Inflammatory macrophage treated with lipopolysaccharide for 1 hour (primary cell): Measurements from ENCODE around the gene ANKDD1A.
A peak's percentile ranks its signal among the peaks of the same experiment; 100 is the strongest.

Experiments used
- DNase-seq, 2 donors: peaks; one replicate each; pipeline ENCODE4 v3.0.0-alpha.2; 2020 to 2022

ANKDD1A gene

DNA sequence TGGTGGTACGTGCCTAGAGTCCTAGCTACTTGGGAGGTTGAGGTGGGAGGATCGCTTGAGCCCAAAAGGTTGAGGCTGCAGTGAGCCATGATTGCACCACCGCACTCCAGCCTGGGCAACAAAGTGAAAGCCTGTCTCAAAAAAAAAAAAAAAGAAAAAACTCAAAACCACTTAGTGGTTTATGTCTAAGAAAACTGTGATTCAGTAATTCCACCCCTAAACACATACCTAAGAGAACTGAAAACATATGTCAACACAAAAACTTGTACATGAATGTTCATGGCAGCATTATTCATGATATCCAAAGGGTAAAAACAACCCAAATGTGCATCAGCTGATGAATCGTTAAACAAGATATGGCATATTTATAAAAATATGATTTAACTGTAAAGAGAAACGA is 63.7 kb downstream of the ANKDD1A start:
- no peak for DNase-seq

GRCh38 chr15:64979252-64979710 is 67.6 kb downstream of the ANKDD1A start:
- DNase-seq = no peak

GRCh38 chr15:64981812-64982431 is 70.2 kb downstream of the ANKDD1A start:
- DNase-seq = no peak

DNA sequence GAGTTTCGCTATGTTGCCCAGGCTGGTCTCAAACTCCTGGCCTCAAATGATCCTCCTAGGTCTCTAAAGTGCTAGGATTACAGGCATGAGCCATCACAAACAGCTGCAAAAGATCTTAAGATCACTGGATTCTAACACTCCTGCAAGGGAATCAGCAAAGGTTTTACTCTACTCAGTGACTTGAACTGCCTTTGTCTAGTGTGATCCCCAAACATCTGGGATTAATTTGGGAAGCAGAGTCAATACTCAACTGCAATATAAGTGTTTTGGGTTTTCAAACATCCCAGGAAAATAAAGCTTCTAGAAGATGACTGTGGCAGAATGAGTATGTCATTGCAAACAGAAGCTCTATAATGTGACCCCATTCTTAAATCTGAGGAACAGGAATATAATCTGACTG is 70.8 kb downstream of the ANKDD1A start:
- no peak for DNase-seq

GRCh38 chr15:64985366-64986033 is 73.8 kb downstream of the ANKDD1A start:
- DNase-seq = peak; percentile 88 to 90

DNA sequence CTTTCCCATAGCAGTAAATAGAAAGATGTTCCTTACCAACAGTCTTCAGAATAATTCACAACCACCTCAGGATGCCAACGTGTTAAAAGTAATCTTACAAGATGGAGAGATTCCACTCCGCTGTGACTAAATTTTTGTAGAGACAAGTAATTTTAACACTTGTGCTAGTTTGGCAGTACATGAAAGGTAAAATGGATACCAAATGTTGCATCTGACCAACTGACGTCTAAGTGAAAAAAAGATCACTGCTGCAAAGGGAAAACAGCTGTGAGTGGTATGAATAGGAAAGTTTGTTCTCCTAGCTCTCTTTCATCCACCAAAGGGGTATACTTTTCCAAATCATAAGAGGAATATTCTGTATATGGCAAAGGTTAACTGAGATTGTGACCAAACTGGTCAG is 75.4 kb downstream of the ANKDD1A start:
- DNase-seq = no peak

- peak; percentile 88 to 90 for DNase-seq
These were observed 77.9 kb downstream of the ANKDD1A start, which contains the start of gene SPG21 for GRCh38 chr15:64989416-64990167. SPG21 (minus strand) TSS chr15:64989914; CDS start chr15:64983569, 6,345 bp downstream.

DNA sequence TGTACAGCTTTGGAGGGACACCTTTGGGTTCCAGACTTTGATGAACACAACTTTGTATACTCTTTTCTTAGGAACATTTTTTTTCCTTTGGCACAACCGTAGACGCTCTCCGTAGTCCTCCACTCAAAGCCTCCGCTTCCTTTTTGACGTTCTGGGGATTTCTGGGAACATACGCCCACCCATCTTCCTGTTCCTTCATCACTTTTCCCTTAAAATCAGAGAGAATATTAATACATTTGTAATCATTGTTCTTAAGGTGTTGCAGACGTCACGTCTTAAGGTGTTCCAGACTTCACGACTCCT is 78.4 kb downstream of the ANKDD1A start:
- DNase-seq = no peak

- DNase-seq = no peak
These were observed 79.9 kb downstream of the ANKDD1A start for GRCh38 chr15:64991536-64992135.

DNA sequence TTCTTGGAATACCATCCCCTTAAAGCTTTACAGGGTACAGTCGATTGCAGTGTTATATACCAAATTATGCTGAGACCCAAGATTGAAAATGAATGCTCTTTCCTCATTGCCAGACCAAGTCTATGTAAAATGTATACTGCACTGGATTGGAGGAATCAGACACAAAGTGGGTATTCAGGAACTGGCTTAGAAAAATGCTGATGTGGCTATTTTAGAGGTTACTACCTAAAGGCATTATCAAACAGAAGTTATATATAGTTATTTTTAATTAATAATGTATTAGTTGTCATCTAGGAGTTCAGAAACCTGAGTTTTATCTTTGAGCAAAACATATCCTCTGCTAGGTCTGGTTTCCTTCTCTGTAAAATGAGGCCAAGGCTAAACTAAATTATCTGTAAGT is 81.6 kb downstream of the ANKDD1A start:
- DNase-seq = peak in 1 of 2 donors; percentile 6

GRCh38 chr15:64997066-64997465 is 85.4 kb downstream of the ANKDD1A start:
- DNase-seq = no peak

- DNase-seq = no peak
These were observed 86.2 kb downstream of the ANKDD1A start for GRCh38 chr15:64997745-64998375.

GRCh38 chr15:65004993-65005392 is 93.3 kb downstream of the ANKDD1A start:
- no peak for DNase-seq

DNA sequence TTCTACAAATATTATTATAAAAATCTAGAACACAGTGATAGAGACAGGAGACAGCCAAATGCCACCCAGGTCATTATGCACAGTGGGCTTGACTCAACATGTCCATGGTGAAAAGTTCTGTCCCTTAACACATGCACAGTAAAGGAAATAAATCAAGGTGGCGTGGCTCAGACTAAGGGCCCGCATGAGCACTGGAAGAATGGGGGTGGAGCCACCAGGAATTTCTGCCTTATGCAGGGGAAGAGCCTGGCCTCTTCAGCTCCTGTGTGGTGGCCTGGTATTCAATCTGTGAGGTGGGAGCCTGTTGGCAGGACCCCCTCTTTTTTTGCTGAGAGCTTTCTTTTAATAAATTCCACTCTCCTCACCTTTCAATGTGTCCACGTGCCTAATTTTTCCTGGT is 95.2 kb downstream of the ANKDD1A start:
- no peak for DNase-seq
